Measurements from ENCODE around the gene PIRT.

Gene PIRT

GRCh38 chr17:10798910-10799309, 39.0 kb downstream of the PIRT start:
- Histone ChIP-seq H3K27me3 (ENCODE audit: control insufficient read depth, insufficient read depth, low read length) (no peaks in the 10 kb centered on the region), H3K4me3 (ENCODE audit: low read depth, low read length) (no peak overlapping the region), H3K4me1 (ENCODE audit: control insufficient read depth, insufficient read depth, low read length) (no peaks in the 10 kb centered on the region), H3K9me3 (ENCODE audit: control insufficient read depth, insufficient read depth, low read length) (no peaks in the 10 kb centered on the region), H3K36me3 (ENCODE audit: control insufficient read depth, insufficient read depth, low read length) (no peaks in the 10 kb centered on the region), H3K9ac (ENCODE audit: low read depth, low read length) (no peak overlapping the region)

- Histone ChIP-seq H3K4me1 (ENCODE audit: control insufficient read depth, insufficient read depth, low read length) (no peaks in the 10 kb centered on the region), H3K27me3 (ENCODE audit: control insufficient read depth, insufficient read depth, low read length) (no peaks in the 10 kb centered on the region), H3K9me3 (ENCODE audit: control insufficient read depth, insufficient read depth, low read length) (no peaks in the 10 kb centered on the region), H3K9ac (ENCODE audit: low read depth, low read length) (no peak overlapping the region), H3K36me3 (ENCODE audit: control insufficient read depth, insufficient read depth, low read length) (no peaks in the 10 kb centered on the region), H3K4me3 (ENCODE audit: low read depth, low read length) (no peak overlapping the region)
Measured at GRCh38 chr17:10798332-10798749, 39.5 kb downstream of the PIRT start.

GRCh38 chr17:10797476-10798328, 40.2 kb downstream of the PIRT start:
- no peaks in the 10 kb centered on the region for H3K27me3 ChIP-seq (ENCODE audit: control insufficient read depth, insufficient read depth, low read length)
- H3K4me1 ChIP-seq (ENCODE audit: control insufficient read depth, insufficient read depth, low read length): no peaks in the 10 kb centered on the region
- H3K9me3 ChIP-seq (ENCODE audit: control insufficient read depth, insufficient read depth, low read length): no peaks in the 10 kb centered on the region
- H3K36me3 ChIP-seq (ENCODE audit: control insufficient read depth, insufficient read depth, low read length): no peaks in the 10 kb centered on the region
- H3K4me3 ChIP-seq (ENCODE audit: low read depth, low read length): no peak overlapping the region
- H3K9ac ChIP-seq (ENCODE audit: low read depth, low read length): no peak overlapping the region

- no peak overlapping the region for H3K9ac ChIP-seq (ENCODE audit: low read depth, low read length)
- no peaks in the 10 kb centered on the region for H3K4me1 ChIP-seq (ENCODE audit: control insufficient read depth, insufficient read depth, low read length)
- H3K27me3 ChIP-seq (ENCODE audit: control insufficient read depth, insufficient read depth, low read length): no peaks in the 10 kb centered on the region
- no peak overlapping the region for H3K4me3 ChIP-seq (ENCODE audit: low read depth, low read length)
- H3K9me3 ChIP-seq (ENCODE audit: control insufficient read depth, insufficient read depth, low read length): no peaks in the 10 kb centered on the region
- no peaks in the 10 kb centered on the region for H3K36me3 ChIP-seq (ENCODE audit: control insufficient read depth, insufficient read depth, low read length)
Measured at GRCh38 chr17:10793816-10794215, 44.1 kb downstream of the PIRT start.

GRCh38 chr17:10793256-10793655, 44.6 kb downstream of the PIRT start:
- no peaks in the 10 kb centered on the region for H3K4me1 ChIP-seq (ENCODE audit: control insufficient read depth, insufficient read depth, low read length)
- no peaks in the 10 kb centered on the region for H3K36me3 ChIP-seq (ENCODE audit: control insufficient read depth, insufficient read depth, low read length)
- H3K27me3 ChIP-seq (ENCODE audit: control insufficient read depth, insufficient read depth, low read length): no peaks in the 10 kb centered on the region
- H3K9me3 ChIP-seq (ENCODE audit: control insufficient read depth, insufficient read depth, low read length): no peaks in the 10 kb centered on the region
- H3K4me3 ChIP-seq (ENCODE audit: low read depth, low read length): no peak overlapping the region
- H3K9ac ChIP-seq (ENCODE audit: low read depth, low read length): no peak overlapping the region

- Histone ChIP-seq H3K36me3 (ENCODE audit: control insufficient read depth, insufficient read depth, low read length) (no peaks in the 10 kb centered on the region), H3K27me3 (ENCODE audit: control insufficient read depth, insufficient read depth, low read length) (no peaks in the 10 kb centered on the region), H3K4me1 (ENCODE audit: control insufficient read depth, insufficient read depth, low read length) (peaks cover 3% of the 10 kb centered on the region), H3K4me3 (ENCODE audit: low read depth, low read length) (no peak overlapping the region), H3K9me3 (ENCODE audit: control insufficient read depth, insufficient read depth, low read length) (no peaks in the 10 kb centered on the region), H3K9ac (ENCODE audit: low read depth, low read length) (no peak overlapping the region)
Measured at GRCh38 chr17:10792151-10792550, 45.7 kb downstream of the PIRT start.

GRCh38 chr17:10790491-10791401, 47.1 kb downstream of the PIRT start:
- H3K4me1 ChIP-seq (ENCODE audit: control insufficient read depth, insufficient read depth, low read length): peaks cover 3% of the 10 kb centered on the region
- H3K9ac ChIP-seq (ENCODE audit: low read depth, low read length): no peak overlapping the region
- H3K36me3 ChIP-seq (ENCODE audit: control insufficient read depth, insufficient read depth, low read length): no peaks in the 10 kb centered on the region
- no peaks in the 10 kb centered on the region for H3K27me3 ChIP-seq (ENCODE audit: control insufficient read depth, insufficient read depth, low read length)
- no peak overlapping the region for H3K4me3 ChIP-seq (ENCODE audit: low read depth, low read length)
- H3K9me3 ChIP-seq (ENCODE audit: control insufficient read depth, insufficient read depth, low read length): no peaks in the 10 kb centered on the region

- Histone ChIP-seq H3K4me1 (ENCODE audit: control insufficient read depth, insufficient read depth, low read length) (peaks cover 9% of the 10 kb centered on the region), H3K36me3 (ENCODE audit: control insufficient read depth, insufficient read depth, low read length) (no peaks in the 10 kb centered on the region), H3K9me3 (ENCODE audit: control insufficient read depth, insufficient read depth, low read length) (no peaks in the 10 kb centered on the region), H3K9ac (ENCODE audit: low read depth, low read length) (no peak overlapping the region), H3K27me3 (ENCODE audit: control insufficient read depth, insufficient read depth, low read length) (no peaks in the 10 kb centered on the region), H3K4me3 (ENCODE audit: low read depth, low read length) (no peak overlapping the region)
Measured at GRCh38 chr17:10789694-10790271, 48.1 kb downstream of the PIRT start.

- Histone ChIP-seq H3K4me3 (ENCODE audit: low read depth, low read length) (no peak overlapping the region), H3K9ac (ENCODE audit: low read depth, low read length) (no peak overlapping the region), H3K36me3 (ENCODE audit: control insufficient read depth, insufficient read depth, low read length) (no peaks in the 10 kb centered on the region), H3K4me1 (ENCODE audit: control insufficient read depth, insufficient read depth, low read length) (peaks cover 17% of the 10 kb centered on the region), H3K9me3 (ENCODE audit: control insufficient read depth, insufficient read depth, low read length) (no peaks in the 10 kb centered on the region), H3K27me3 (ENCODE audit: control insufficient read depth, insufficient read depth, low read length) (no peaks in the 10 kb centered on the region)
Measured at GRCh38 chr17:10787306-10788045, 50.4 kb downstream of the PIRT start.

GRCh38 chr17:10785295-10785694, 52.6 kb downstream of the PIRT start:
- no peaks in the 10 kb centered on the region for H3K9me3 ChIP-seq (ENCODE audit: control insufficient read depth, insufficient read depth, low read length)
- no peaks in the 10 kb centered on the region for H3K27me3 ChIP-seq (ENCODE audit: control insufficient read depth, insufficient read depth, low read length)
- no peak overlapping the region for H3K9ac ChIP-seq (ENCODE audit: low read depth, low read length)
- H3K36me3 ChIP-seq (ENCODE audit: control insufficient read depth, insufficient read depth, low read length): no peaks in the 10 kb centered on the region
- H3K4me3 ChIP-seq (ENCODE audit: low read depth, low read length): no peak overlapping the region
- peaks cover 17% of the 10 kb centered on the region for H3K4me1 ChIP-seq (ENCODE audit: control insufficient read depth, insufficient read depth, low read length)

GRCh38 chr17:10779609-10780008, 58.3 kb downstream of the PIRT start:
- H3K9ac ChIP-seq (ENCODE audit: low read depth, low read length): no peak overlapping the region
- H3K4me3 ChIP-seq (ENCODE audit: low read depth, low read length): no peak overlapping the region
- peaks cover 6% of the 10 kb centered on the region for H3K4me1 ChIP-seq (ENCODE audit: control insufficient read depth, insufficient read depth, low read length)
- no peaks in the 10 kb centered on the region for H3K36me3 ChIP-seq (ENCODE audit: control insufficient read depth, insufficient read depth, low read length)
- no peaks in the 10 kb centered on the region for H3K27me3 ChIP-seq (ENCODE audit: control insufficient read depth, insufficient read depth, low read length)
- H3K9me3 ChIP-seq (ENCODE audit: control insufficient read depth, insufficient read depth, low read length): no peaks in the 10 kb centered on the region
